Suppressor macrophage (primary cell): ENCODE measurements around the gene INPP4B.
"Not testable (repeated sequence)": the region's sequence is repeated elsewhere in the genome, so short reads cannot be mapped to it uniquely, and the experiment has no call there.

Source experiments
- DNase-seq, 4 experiments: peaks; one replicate each; pipeline ENCODE4 v3.0.0-alpha.2; 2020 to 2022

Gene INPP4B

DNA sequence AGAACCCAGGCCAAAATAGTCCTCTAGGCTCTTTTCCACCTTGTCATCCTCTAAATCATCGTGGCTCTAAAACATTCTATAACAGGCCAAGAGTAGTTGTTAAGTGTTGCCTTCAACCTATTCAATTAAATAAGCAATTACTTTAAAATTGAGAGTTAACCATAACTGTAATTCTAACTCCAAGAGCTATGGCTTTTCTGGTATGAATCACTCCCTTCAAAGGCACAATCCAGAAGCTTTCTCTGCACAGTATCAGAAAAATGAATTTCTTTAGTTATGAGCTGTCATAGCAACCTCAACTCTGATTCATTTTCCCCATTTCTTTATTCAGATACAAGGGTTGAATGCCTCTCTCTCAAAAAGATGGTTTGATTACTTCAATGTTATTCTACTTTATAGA is 21.7 kb downstream of the INPP4B start:
- DNase-seq = no peak

DNA sequence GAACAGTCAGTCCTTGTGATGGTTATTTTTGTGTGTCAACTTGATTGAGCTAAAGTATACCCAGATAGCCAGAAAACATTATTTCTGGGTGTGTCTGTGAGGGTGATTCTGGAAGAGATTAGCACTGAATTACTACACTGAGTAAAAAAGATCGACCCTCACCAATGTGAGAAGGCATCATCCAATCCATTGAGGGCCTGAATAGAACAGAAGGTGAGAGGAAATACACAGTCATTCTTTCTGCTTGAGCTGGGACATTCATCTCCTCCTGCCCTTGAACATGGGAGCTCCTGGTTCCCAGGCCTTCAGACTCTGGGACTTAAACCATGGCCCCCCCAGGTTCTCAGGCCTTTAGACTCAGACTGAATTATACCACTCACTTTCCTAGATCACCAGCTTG is 22.3 kb downstream of the INPP4B start:
- DNase-seq = no peak

DNA sequence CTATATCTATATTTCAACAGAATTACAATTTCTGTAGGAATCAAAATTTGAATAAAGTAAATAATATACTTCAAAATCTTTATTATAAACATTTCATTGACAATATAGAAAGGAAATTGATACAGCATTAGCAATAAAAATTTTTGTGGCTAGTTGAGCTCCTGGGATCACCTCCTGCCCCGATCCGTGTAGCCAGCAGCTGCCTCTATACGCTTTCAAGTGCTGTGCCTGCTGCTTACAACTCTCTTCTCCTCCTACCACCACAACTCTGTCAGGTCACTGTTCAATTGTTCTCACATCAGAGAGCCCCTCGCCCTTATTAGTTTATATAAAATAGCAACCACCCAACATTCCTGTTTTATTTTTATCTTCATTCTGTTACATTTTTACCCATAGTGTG is 27.6 kb downstream of the INPP4B start:
- DNase-seq = no peak

DNA sequence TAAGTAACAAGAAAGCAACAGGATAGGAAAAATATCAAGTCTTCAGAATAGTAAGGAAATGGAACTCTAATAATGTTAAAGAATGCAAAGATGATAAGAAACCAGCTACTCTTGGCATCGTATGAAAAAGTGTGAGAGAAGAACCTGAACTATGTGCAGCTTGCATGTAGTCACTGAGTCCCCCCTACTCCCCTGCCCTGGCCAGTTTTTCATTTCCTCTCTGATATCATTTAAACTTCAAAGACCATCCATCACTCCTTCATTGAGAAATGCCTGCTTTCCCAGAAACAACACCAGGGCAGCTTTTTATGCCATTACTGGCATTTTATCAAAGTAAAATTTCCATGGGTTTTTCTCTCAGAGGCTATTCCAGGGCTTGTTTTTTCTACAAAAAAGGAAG is 28.1 kb downstream of the INPP4B start:
- no peak for DNase-seq

DNA sequence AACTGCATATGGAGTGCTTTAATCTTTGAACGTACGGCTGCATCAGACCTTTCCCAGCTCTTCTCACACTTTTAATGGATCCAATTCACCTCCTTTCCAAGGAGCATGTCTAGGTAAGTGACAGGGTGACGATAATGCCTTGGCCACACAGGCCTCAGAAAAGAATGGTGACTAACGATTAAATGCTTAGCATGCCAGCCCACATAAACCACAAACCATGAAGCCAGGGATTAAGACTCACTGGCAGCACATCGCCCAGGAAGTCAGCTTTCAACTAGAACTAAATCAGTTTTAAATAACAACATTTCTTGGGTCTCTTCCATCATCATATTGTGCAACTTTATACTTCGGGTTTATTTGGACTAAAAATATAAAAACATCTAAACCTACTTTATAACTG is 28.7 kb downstream of the INPP4B start:
- DNase-seq = peak; percentile 64 to 82 (median 70)

DNA sequence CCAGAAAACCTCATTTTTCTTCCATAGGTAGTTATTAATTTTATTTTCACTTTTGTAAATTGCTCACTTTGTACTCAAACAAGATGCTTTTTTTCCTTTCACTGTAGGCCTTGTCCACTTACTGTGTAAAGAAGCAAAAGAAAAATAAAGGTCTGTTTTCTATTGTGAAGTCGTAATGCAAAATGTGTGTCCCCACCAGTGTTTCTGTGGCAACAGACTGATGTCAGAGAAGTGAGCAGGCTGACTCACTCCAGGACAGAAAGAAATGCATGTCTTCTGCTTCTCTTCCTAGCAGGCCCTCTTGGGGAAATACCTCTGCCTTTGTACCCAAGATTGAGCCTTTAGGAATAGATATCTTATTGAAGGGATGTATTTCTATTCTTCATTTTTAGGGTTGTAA is 30.3 kb downstream of the INPP4B start:
- peak; percentile 49 to 76 (median 64) for DNase-seq

DNA sequence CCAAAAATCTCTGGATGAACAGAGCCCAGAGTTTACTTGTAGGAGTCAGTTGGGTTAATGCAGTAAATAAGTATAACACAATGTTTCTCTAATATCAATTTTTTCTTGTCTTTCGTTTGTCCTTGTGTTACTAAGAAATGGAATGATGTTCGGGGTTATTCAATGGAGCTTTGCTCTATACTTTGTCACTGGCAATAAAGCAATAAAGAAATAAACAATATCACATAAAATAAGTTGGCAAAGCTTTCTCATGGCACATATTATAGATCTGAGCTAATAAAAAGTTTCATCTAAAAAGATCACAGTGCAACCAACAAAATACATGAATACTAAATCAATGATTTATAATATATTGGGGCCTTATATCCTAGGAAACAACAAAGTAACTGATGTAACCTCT is 32.7 kb downstream of the INPP4B start:
- DNase-seq = no peak

DNA sequence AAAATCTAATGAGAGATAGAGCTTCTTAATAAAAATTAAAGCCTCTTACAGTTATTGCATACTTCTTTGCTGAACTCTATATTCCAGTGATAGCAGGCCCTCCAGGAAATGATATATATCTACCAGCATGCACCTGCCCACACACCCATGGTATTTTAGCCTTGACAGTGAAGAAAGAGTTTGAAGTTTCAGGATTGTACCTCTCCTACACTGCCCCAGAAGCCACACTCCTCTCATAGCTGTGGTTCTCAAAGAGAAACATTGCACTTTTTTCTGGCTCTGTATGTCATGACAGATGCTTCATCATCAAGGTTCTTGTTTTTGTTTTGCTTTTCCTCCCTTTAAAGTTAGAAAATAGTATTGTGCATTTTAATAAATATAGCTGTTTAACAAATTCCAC is 34.0 kb downstream of the INPP4B start:
- DNase-seq = no peak

DNA sequence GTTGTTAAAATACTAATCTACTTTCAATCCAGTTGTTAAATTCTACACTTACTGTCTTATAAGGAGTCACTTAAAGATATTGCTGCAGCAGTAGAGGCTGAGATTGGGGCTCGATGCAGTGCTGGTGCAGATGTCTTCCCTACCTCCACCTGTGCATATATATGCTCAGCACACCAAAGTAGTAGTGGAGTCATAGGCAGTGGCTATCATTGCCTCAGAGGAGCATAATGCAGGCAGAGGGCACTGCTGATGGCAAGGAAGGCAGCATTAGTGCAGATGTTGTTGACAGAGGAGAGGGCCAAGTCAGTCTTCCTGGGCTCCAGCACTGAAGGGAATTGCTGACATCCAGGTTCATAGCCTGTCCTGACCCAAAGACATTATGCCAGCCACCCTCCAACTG is 35.1 kb downstream of the INPP4B start:
- DNase-seq = no peak

DNA sequence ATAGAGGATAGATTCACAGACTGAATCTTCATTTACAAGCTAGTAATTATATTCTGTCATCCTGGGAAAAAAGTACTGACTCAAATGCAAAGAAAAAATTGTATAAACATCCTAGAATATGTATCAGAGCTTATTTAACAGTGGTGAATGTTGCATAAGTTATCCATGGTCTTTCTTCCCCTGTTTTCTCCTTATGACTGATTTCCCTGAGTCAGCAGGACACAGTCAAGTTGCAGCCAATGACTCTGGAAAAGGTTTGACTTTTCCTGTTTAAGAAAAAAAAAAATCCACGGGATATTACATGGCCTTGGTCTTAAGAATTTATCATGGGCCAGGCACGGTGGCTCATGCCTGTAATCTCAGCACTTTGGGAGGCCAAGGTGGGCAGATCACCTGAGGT is 36.5 kb downstream of the INPP4B start:
- no peak for DNase-seq

DNA sequence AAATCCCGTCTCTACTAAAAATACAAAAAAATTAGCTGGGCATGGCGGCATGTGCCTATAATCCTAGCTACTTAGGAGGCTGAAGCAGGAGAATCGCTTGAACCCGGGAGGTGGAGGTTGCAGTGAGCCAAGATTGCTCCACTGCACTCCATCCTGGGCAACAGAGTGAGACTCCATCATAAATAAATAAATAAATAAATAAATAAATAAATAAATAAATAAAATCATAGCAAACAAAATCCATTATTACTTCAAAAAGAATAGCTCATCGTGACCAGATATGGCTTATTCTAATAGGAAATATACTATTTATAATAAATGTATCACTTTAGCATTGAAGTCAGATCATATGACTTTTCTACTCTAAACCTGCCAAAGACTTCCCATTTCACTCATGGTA is 42.2 kb downstream of the INPP4B start:
- not testable (repeated sequence) for DNase-seq

DNA sequence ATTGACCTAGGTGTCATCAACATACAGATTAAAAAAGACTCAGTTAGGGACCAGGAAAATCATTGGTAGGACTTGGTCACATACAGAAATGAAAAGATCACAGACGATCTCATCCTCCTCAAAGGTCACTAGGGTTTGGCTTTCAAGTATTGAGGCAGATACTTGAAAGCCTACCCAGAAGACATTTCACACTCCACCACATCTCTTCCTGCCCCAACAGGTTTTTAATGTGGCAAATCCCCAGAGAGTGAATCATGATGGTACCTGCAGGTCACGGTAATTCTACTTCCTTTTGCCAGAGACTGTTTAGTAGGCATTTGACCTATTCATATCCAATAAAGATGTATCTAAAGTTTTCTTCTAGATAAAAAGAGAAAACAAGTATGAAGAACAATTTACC is 44.1 kb downstream of the INPP4B start:
- DNase-seq = no peak

DNA sequence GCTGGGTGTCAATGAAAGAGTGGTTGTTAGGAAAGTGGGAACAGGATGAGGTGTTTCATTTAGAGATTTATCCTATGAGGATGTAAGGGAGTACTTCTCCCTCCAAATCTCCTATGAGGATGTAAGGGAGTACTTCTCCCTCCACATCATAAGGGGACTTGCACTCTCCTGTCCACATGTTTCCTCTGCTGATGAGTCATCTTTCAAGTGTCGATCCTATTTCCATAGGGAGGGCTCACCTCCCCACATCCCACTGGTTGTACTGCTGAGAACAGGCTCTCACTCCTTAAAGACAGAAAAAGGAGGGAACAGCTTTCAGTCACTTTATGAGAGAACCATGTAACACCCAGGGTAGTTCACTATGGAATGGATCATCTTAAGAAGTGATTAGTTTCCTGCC is 65.0 kb downstream of the INPP4B start:
- no peak for DNase-seq

DNA sequence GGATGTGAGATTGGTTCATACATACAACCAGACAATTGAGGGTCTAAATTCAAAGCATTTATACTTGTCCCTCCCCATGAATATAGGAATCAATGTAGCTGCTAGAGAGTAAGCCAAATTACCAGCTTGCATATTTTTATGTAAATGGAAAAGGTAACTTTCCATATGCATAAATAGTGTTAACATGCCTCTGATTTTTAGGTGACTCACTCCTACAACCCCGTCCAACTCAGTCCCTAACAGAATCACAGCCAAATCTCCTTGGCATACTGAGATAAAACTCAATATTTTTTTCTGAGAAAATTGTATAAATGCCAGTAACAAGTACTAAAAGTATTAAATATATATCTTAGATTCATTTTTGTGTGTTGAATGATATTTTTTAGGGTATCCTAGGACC is 67.2 kb downstream of the INPP4B start:
- no peak for DNase-seq

DNA sequence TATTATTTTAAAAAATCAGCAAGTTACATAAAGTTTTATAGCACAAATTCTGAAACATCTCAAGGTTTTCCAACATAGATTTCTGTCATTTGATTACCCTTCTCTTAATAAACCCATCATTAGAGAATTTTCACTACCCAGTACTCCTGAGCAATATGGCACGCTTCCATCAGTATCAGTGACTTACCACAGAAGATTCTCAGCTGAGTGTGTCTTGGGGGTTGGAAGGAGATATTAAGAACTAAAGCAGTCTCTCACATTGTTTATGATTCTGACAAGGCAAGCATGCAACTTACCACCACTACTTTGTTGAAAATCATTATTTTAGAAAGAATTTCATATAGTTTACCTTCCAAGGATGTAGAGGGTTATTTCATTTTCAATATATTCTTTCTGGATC is 67.7 kb downstream of the INPP4B start:
- DNase-seq = no peak

DNA sequence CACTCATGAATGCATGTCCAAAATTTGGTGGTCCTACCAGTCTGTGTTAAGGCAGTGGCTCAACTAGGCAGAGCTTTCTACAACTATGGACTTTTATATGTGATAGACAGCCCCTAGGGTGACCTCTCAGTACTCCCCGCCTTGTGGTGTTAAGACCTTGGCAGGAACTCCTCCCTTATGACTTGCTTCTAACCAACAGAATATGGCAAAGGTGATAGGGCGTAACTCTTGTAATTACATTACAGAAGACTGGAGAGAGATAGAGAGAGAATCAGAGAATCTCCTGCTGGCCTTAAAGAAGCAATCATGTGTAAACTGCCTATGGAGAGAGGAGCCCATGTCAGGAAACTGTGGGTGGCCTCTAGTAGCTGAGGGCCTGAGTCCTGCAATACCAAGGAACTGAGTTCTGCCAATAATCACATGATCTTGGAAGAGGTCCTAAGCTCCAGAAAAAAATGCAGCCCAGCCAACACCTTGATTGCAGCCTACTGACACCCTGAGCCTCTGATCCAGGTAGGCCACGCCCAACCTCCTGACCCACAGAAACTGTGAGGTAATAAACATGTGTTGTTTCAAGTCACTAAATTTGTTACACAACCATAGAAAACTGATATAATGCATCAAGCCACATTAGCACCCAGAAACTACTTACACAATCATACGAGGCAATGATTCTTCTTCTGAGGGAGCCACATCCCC is 68.9 kb downstream of the INPP4B start:
- DNase-seq = peak in 3 of 4 experiments; percentile 29 to 39 (median 37)

DNA sequence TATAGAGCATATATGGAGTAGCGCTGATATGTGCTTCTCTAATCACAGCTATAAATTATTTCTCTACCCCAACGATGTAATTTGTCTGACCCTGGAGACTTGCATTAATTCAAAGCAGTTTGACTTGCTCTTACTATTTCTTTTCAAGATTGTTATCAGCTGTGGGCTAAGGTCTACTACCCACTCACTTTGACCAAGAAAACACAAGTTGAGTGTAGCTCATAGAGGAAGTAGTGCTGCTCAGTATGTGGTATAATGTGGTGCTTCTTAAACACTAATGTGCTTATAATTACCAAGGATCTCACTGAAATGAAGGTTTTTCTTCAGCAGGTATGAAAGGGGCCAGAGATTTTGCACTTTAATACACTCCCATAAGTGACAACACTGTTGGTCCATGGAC is 70.1 kb downstream of the INPP4B start:
- DNase-seq = peak in 3 of 4 experiments; percentile 1 to 28 (median 24)

DNA sequence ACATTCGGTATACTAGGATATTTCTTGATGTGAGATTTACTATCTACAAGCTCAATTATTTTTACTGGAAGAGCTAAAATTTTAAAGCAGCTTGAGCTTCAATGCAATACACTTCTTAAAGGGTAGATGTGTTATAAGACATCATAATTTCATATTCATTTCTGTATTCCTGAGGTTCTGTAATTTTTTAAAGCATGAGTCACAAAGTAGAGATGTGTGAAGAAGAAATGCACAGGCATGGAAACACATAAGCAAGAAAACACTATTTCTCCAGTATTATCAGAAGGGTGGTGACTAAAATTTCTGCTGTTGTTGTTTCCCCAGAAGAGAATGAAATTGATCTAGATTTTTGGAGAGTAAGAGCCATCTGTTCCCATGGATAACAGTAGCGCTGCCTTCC is 72.6 kb downstream of the INPP4B start:
- no peak for DNase-seq

DNA sequence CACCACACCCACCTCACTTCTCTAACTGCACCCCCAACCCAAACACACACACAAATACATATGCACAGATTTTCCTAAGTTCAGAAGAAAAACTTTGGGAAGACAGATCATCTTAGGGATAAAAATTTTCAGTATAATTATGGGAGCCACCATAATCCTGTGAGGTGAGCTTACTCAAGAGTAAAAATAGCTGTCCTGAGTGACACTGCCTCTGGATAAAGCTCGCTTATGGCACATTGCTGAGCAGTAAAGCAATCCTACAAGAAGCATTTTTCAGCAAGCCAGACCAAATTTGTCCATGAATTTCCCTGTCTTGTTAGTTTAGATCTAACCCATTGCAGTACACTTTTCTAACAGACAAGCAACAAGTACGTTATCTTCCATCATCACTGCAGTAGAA is 83.8 kb downstream of the INPP4B start:
- no peak for DNase-seq

DNA sequence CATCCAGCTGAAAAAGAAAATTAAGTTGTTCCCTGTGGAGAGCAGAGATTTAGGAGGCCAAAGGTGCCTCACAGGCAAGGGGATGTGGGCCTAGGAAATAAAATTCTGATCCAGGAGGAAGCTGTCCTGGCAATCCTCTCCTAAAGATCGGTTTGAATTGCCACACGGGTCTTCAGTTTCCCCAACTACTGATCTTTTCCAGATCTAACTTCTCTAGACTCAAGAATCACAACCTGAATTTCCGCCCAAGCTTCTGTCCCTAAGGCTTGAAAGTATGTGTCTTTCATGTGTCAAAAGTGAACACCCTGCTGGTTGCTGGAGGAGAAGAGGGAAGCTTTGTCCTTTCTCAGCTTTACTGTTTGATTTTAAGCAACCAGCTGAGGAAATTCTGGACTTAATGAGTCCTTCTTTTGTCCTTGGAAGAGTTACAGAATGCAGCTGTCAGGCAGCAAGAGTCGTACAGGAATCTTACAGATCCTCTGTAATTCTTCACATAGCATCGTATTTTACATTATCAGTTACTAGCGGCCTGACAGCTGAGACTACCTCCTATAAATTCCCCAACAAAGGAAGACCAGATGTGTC is 93.8 kb downstream of the INPP4B start:
- no peak for DNase-seq

DNA sequence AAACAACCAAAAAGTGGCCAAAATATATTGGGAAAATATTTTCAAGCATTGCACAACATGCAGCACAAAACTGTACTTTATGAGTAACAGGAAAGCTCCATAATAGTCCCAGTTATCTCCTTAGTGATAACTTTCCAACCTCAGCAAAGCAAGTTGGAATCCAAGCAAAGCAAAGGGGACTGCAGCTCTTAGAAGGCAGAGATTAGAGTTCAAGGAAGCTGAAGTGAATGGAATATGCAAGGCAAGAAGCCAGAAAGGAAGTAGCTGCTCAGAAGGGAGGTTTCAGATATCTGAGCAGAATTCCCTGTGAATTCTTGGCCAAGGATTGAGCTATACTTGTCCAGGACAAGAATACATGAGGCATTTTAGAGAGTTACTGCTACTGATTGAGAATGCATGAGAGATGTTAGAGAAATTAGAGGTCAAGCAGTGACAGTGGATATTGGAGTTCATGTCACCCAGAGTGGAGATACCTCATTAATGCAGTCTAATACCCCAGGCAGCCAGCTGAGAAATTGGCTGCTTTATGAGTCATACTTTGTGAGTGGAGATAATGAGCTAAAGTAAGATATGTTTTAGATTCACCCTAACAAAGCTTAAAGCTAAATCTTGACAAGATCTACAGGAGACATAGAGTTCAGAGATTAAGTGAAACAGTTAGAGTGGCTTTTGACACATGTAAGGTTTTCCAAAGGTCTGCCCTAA is 102.8 kb downstream of the INPP4B start:
- no peak for DNase-seq

DNA sequence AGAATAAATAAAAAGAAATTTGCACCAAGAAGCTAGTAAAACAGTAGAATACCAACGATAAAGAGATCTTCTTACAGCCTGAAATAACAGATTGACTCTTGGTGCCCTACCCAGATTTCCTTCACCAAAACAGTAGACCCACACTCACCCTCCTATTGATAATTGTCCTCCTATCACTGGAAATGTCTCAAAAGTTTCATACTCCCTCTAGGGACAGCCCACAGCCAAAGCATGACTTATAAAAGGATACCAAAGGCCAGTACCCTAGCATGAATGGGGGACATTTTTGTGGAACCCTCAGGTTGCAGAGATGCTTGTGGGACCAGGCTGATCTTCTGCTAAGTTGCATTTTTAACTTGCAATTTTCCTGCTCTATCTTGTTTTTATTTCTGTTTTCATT is 104.1 kb downstream of the INPP4B start:
- DNase-seq = no peak

DNA sequence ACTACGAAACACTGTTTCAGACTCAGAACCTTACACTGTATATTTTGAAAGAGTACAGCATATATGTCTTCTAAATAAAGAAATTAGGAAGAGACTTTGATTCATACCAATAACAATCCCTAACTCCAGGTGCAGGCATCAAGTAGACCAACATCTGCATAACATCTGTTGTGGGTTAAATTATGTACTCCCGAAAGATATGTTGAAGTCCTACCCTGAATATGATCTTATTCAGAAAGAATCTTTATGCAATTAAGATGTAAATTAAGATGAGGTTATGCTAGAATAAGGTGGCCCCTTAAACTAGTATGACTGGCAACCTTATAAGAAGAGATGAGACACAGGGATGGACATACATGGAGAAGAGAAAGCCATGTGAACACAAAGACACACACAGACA is 117.9 kb downstream of the INPP4B start:
- DNase-seq = no peak

DNA sequence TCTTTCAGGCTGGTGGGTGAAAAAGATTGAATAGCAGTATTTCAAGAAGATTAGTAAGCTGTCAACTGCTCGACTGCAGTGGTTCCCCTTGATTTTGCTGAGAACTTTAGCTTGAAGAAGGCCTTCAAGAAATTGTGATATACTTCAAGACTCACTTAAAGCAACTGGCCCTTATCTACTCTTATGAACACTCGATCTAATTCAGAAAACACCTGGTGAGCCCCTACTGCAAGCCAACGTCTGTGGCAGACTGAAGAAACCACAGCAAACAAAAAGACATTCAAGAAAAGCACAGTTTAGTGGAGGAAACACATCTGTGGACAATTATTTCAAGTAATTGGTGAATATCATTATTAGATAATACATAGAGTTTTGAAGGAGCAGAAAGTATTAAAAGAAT is 119.0 kb downstream of the INPP4B start:
- DNase-seq = no peak
